IPS-20b (cell line): ENCODE results near the gene ARHGEF17.

Experiments used
- H3K27ac ChIP-seq: one replicate; pipeline ENCODE4 v1.5.1; 2013; ENCODE audit warnings: low read length
- H3K27me3 ChIP-seq: 2 replicates; pipeline ENCODE4 v1.6.1; 2013; ENCODE audit warnings: mild to moderate bottlenecking, low read length, inconsistent platforms; ENCODE audit not compliant: insufficient read depth
- H3K36me3 ChIP-seq: 2 replicates; pipeline ENCODE4 v1.6.1; 2013; ENCODE audit warnings: low read depth, mild to moderate bottlenecking, inconsistent platforms, low read length, moderate library complexity; ENCODE audit not compliant: insufficient read depth
- H3K4me1 ChIP-seq: 2 replicates; pipeline ENCODE4 v1.6.1; 2013; ENCODE audit warnings: mild to moderate bottlenecking, control low read depth, inconsistent platforms, low read length, moderate library complexity; ENCODE audit not compliant: insufficient read depth
- H3K4me3 ChIP-seq: 2 replicates; pipeline ENCODE4 v1.5.1; 2013; ENCODE audit warnings: mild to moderate bottlenecking, low read length, inconsistent platforms
- H3K9ac ChIP-seq: 2 replicates; pipeline ENCODE4 v1.6.1; 2013; ENCODE audit warnings: low read depth, mild to moderate bottlenecking, inconsistent platforms, low read length, moderate library complexity
- H3K9me3 ChIP-seq: 2 replicates; pipeline ENCODE4 v1.6.1; 2013; ENCODE audit warnings: mild to moderate bottlenecking, low read depth, low read length, inconsistent platforms; ENCODE audit not compliant: insufficient read depth

ARHGEF17 gene

DNA sequence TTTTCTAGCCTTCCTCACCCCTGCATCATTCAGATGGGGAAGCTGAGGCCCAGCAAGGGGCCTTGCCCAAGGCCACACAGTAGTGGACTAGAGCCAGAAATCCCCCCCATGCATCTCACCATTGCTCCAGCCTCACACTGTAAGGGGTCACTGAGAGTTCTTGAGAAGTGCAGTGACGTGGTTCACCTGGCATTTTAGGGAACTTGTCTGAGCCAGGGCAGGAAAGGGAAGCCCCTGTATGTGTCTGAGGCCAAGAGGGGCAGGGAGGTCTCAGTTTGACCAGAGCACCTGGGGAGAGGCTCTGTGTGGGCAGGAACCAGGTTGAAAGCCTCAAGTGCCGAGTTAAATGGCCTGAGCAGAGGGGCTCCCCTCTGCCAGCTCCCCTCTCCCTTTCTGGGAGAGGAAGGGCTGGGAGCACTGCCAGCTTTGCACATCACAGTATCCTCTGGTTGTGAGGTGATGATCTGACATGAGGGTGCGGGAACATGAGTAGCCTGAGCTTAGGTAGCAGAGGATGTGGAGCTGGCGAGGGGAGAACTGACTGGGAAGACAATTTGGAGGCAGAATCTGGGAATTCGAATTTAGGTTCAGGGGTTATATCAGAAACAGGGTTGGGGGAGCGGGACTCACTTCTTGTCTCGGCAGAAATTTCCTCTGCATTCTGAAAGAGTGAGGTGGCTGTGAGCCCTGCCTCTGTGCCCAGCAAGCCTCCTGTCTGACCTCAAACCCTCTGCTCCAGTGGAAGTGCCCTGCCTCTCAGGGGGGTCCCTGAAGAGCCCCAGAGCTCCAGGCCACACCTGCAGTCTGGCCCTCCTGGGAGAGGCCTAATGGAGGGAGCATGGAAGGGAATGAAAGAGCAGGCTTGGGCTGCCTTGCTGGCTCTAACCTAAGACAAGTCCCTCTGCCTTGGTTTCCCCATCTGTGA is 14.6 kb downstream of the ARHGEF17 start:
- H3K4me3 ChIP-seq = no peak overlapping the region; the same call in 1 of the 2 replicates
- peak overlapping the region; percentile 30; the same call in 1 of the 2 replicates for H3K9ac ChIP-seq
- peaks cover 18% of the 10 kb centered on the region for H3K4me1 ChIP-seq
- H3K27me3 ChIP-seq = peaks cover 15% of the 10 kb centered on the region; the same call in 1 of the 2 replicates
- no peaks in the 10 kb centered on the region for H3K9me3 ChIP-seq
- H3K36me3 ChIP-seq = no peaks in the 10 kb centered on the region
- no peak overlapping the region for H3K27ac ChIP-seq

DNA sequence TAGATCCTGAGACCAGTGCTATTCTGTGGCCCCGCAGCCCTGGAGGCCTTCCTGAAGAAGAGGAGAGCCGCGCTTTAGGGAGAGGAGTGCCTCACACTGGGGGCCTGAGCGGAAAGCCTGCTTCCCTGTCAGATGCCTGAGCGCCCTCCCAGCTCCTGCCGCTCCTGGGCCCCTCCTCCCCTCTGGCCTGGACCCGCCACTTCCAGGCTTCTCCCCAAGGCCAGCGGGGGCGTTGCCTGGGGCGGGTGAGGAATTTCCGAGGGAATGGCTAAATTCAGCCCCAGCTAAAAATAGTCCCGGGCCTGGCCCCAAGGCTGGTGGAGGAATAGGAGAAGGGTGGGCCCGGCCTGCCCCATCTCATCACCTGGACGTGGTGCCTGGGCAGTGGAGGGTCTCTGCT is 15.4 kb downstream of the ARHGEF17 start:
- peaks cover 18% of the 10 kb centered on the region for H3K4me1 ChIP-seq
- peak overlapping the region; percentile 45; the same call in 1 of the 2 replicates for H3K9ac ChIP-seq
- H3K4me3 ChIP-seq = peak overlapping the region; percentile 3; the same call in 1 of the 2 replicates
- H3K27ac ChIP-seq = no peak overlapping the region
- no peaks in the 10 kb centered on the region for H3K9me3 ChIP-seq
- no peaks in the 10 kb centered on the region for H3K36me3 ChIP-seq
- peaks cover 15% of the 10 kb centered on the region; the same call in 1 of the 2 replicates for H3K27me3 ChIP-seq

DNA sequence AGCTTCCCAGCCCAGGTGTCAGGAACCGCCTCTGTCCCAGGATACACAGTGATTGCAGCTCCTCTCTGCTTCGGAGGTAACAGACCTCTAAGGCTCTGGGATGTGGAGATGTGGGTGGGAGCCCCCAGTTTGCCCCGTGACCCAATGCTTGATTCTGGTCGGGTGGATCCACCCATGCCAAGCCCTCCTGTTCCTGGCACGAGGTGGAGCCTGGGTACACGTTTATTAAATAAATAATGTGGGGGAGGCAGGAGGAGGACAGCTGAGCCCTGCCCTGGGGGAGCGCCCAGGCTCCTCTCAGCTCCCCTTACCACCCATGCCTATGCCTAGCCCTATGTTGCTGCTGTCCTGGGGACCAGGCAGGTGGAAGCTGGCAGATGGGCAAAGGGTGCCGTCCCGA is 16.0 kb downstream of the ARHGEF17 start:
- no peak overlapping the region for H3K27ac ChIP-seq
- no peaks in the 10 kb centered on the region for H3K36me3 ChIP-seq
- no peaks in the 10 kb centered on the region for H3K9me3 ChIP-seq
- no peak overlapping the region for H3K4me3 ChIP-seq
- H3K4me1 ChIP-seq = peaks cover 18% of the 10 kb centered on the region
- H3K27me3 ChIP-seq = peaks cover 15% of the 10 kb centered on the region; the same call in 1 of the 2 replicates
- H3K9ac ChIP-seq = peak overlapping the region; percentile 45; the same call in 1 of the 2 replicates

DNA sequence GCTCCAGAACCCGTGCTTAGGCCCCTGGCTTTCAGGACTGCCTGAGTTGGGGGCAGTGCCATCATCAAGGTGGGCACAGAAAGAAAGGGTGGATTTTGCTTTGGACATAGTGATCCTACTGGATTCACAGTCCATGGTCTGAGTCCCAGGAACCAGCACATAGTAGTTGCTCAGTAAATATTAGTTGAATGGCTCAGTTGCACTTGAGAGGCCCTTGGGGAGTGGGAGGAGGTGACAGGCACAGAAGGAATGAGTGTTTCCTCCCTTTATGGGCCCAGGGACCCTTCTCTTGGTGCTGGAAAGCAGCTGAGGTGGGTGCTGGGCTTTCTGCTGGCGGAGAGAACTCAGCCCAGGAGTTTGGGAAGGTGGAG is 16.6 kb downstream of the ARHGEF17 start:
- Histone ChIP-seq H3K27ac (no peak overlapping the region), H3K9ac (no peak overlapping the region), H3K9me3 (no peaks in the 10 kb centered on the region), H3K4me1 (peaks cover 18% of the 10 kb centered on the region), H3K4me3 (no peak overlapping the region), H3K36me3 (no peaks in the 10 kb centered on the region), H3K27me3 (peaks cover 17% of the 10 kb centered on the region; the same call in 1 of the 2 replicates)

DNA sequence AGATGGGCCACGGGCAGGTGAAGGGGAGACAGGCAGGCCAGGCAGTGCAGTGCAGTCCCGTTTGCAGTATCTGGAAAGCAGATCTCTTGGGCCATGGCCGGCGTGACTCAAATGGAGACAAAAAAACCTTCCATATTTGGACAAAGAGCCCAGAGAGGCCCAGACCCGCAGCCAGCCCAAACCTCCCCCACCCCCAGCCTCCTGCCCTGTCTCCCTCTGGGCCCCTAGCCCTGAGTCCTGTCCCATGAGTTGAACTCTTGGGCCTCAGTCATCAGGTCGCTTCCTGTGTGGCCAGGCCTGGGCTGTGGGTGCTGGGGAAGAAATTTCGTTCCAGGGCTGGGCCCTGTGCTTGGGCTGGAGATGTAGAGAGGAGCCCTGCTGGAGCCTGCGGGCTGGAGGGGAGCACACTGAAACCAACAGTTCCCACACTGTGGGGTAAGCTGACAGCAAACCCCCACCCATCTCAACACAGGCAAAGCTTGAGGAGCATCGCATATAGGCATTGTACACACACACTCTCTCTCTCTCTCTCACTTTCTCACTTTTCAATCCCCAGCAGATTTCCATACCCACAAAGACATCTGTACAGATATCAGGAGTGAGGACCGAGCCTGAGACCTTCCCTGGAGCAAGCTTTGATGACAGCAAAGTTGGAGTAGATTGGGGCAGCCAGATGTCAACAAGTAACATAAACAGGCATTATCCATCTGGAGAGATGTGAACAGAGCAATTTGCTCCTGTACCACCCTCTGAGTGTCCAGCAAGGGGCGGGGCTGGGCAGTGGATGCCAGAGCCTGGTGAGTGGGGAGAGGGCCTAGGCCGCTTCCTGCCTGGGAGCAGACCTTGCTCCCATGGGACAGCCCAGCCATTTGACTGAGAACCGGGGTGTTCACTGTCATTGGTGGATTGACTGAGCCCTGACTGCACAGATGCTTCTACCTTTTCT is 17.2 kb downstream of the ARHGEF17 start:
- Histone ChIP-seq H3K27me3 (peaks cover 23% of the 10 kb centered on the region; the same call in 1 of the 2 replicates), H3K4me1 (peaks cover 18% of the 10 kb centered on the region), H3K4me3 (no peak overlapping the region), H3K9me3 (no peaks in the 10 kb centered on the region), H3K9ac (no peak overlapping the region), H3K27ac (no peak overlapping the region), H3K36me3 (no peaks in the 10 kb centered on the region)

DNA sequence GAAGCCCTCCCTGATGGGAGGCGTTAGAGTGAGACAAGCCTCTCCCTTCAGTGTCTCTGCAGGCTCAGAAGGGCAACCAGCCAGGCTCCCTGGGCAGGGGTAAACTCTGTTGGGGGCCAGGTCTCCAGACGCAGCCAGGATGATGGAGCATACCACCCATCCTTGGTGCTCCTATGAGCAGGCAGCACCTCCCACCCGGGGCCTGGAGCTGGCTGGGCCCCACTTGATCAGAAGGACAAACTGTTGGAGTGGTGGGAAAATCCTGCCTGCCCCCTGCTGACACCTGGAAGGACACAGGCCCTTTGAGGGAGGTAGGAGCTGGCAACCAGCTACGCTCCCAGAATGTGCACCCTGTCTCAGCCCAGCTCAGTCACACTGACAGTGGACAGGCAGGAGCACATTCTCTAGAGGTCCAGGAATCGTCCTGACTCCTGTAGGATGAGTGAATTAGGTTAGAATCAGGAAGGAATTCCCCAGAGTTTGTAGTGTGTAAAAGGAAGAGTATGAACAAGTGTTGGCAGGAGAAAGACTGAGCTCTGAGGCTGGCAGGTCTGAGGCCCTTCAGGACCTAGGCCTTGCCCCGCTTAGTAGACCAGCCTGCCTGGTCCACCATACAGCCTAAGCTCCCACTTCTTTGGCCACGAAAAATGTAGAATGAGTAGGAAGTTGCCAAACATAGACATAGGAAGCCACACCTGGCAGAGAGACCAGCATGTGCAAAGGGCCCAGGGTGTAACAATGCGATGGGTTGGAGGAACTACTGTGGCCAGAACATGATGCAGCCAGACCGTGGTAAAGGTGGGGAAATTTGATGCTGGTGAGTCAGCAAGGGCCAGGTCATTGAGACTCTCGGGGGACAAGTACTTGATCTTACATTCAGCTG is 19.1 kb downstream of the ARHGEF17 start:
- H3K9ac ChIP-seq = no peak overlapping the region
- H3K27ac ChIP-seq = no peak overlapping the region

DNA sequence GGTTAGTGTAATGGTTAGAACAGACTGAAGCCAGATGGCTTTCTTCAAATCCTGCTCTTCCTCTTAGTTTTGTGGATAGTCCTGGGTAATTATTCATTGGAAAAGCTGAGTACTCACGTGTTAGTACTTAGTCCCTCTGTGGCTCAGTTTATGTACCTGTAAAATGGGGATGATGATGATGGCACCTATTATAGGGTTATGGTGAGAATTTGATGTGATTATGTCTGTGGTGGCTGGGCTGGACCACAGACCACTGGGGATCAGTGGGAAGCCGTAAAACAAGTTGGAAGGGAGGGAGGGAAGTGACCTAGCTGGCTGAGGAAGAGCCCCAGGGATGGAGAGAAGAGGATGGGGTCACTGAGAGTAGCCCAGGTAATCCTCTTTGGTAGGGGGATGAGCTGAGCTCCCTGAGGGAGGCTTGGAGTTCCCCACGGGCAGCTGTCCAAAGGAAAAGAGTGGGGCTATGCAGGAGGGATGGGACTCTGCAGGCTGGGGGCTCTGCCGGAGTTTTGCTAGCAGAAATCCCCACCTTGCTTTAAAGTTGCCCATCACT is 19.8 kb downstream of the ARHGEF17 start:
- peaks cover 36% of the 10 kb centered on the region for H3K27me3 ChIP-seq
- no peak overlapping the region for H3K27ac ChIP-seq
- no peaks in the 10 kb centered on the region for H3K36me3 ChIP-seq
- H3K9ac ChIP-seq = no peak overlapping the region
- H3K4me3 ChIP-seq = no peak overlapping the region
- H3K9me3 ChIP-seq = no peaks in the 10 kb centered on the region
- H3K4me1 ChIP-seq = peaks cover 29% of the 10 kb centered on the region

More for the DNA sequence above, 19.1 kb downstream of the ARHGEF17 start:
- H3K4me1 ChIP-seq = peaks cover 29% of the 10 kb centered on the region
- H3K27me3 ChIP-seq = peaks cover 36% of the 10 kb centered on the region
- H3K9me3 ChIP-seq = no peaks in the 10 kb centered on the region
- H3K36me3 ChIP-seq = no peaks in the 10 kb centered on the region
- no peak overlapping the region for H3K4me3 ChIP-seq

DNA sequence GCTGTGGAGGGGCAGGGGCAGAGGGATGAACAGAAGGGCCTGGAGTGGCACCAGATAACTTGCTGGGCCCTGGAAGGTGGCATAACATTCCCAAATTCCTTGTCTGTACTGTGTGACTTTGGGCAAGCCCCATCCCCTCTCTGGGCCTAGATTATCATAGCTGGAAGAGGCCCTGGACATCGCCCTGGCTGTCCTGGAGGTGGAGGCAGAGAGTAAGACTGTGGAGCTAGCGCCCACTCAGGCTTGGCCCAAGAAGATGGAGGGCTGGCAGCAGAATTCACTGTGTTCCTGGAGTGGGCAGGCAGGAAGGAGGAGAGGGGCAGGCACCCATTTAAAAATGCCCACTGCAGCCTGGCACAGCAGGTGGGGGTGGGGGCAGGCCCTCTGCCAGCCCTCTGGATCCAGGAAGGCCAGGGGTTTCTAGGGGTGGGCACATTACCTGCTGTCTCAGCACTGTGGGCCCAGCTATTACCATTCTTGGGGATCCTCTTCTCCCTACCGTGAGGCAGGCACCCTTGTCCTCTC is 22.6 kb downstream of the ARHGEF17 start:
- H3K9ac ChIP-seq = peak overlapping the region; percentile 16; the same call in 1 of the 2 replicates
- peak overlapping the region; percentile 46; the same call in 1 of the 2 replicates for H3K4me3 ChIP-seq
- no peaks in the 10 kb centered on the region for H3K9me3 ChIP-seq
- H3K4me1 ChIP-seq = peaks cover 31% of the 10 kb centered on the region
- peaks cover 60% of the 10 kb centered on the region for H3K27me3 ChIP-seq
- no peak overlapping the region for H3K27ac ChIP-seq
- no peaks in the 10 kb centered on the region for H3K36me3 ChIP-seq

DNA sequence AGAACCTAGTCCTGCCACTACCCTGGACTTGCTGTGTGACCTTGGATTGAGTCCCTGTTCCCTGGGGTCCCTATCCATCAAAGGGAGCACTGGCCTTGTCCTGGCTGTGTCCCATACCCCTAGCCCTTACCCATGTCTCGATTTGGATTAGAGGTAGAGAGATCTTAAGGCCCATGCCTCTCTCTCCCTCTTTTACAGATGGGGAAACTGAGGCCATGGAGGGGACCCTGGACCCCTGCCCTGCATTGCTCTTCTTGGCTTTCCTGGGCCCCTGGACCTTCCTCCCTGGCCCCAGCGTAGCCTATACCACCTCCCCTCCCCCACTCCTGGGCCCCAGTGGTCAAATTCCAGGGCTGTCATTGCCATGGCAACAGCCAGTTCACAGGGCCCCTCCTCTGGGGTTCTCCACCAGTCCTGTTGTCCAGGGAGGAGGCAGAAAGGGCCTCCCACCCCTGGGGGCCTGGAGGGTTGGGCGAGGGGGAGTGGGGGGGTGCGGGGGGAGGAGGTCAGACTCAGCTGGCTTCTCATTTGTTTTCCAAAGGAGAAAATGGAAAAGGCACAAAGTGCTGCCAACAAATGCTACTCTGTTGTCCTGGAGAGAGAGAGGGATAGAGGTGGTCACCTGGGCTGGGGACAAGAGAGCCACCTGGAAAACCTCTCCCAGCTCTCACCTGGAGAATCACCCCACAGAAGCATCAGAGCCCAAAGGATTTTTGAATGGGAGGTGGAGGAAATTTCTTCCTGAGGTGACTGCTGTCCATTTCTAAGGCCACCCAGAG is 23.3 kb downstream of the ARHGEF17 start:
- Histone ChIP-seq H3K27ac (no peak overlapping the region), H3K4me1 (peaks cover 31% of the 10 kb centered on the region), H3K9me3 (no peaks in the 10 kb centered on the region), H3K36me3 (no peaks in the 10 kb centered on the region), H3K4me3 (peak overlapping the region; percentile 46; the same call in 1 of the 2 replicates), H3K9ac (peak overlapping the region; percentile 16; the same call in 1 of the 2 replicates), H3K27me3 (peaks cover 67% of the 10 kb centered on the region)

DNA sequence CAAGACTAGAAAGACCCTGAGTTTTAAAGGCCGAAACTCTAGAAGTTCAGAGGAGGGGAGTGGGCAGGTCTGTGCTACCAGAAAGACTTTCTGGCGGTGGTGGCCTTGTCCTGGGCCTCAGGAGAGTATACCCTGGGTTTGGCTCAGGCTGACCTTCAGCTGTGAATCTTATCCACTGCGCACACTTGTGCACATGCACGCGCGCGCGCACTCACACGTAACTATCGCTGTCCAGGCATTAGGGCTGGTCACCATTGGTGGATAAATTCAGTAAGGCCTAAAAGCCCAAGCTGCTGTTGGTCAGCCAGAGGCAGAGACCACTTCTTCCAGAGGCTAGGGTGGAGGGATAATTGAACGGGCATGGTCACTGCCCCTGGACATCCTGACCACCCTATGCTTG is 25.1 kb downstream of the ARHGEF17 start:
- Histone ChIP-seq H3K4me1 (peaks cover 31% of the 10 kb centered on the region), H3K9ac (no peak overlapping the region), H3K27ac (no peak overlapping the region), H3K36me3 (no peaks in the 10 kb centered on the region), H3K4me3 (no peak overlapping the region), H3K9me3 (no peaks in the 10 kb centered on the region), H3K27me3 (peaks cover 67% of the 10 kb centered on the region)
